Measurements from ENCODE around the gene WNT8A. TPM values are rescaled to one million over a fixed set of nuclear protein-coding genes. Genes with fewer than 3 reads are reported as not detected.

WNT8A gene
- total and polyA plus RNA-seq, 2 experiments from 2014 or later, result not detected

GRCh38 chr5:138111181-138111580 lies 27.3 kb downstream of the WNT8A start:
- Histone ChIP-seq H3K27ac (no peak overlapping the region), H3K4me3 (no peak overlapping the region), H3K4me1 (ENCODE audit: low read depth) (no peaks in the 10 kb centered on the region), H3K9me3 (ENCODE audit: low read depth) (no peaks in the 10 kb centered on the region), H3K27me3 (no peaks in the 10 kb centered on the region), H3K36me3 (no peaks in the 10 kb centered on the region)
- no peak for TF ChIP-seq CTCF (IDR thresholded peaks at IDR 0.05; ENCODE audit: low read depth, low read length)
- no peak for DNase-seq (ENCODE audit: low read depth in 1 of 2, low spot score in 1 of 2)

- no peak for DNase-seq (ENCODE audit: low read depth in 1 of 2, low spot score in 1 of 2)
- H3K4me1 ChIP-seq (ENCODE audit: low read depth), result no peaks in the 10 kb centered on the region
- no peak for TF ChIP-seq CTCF (IDR thresholded peaks at IDR 0.05; ENCODE audit: low read depth, low read length)
- H3K4me3 ChIP-seq, result no peak overlapping the region
- no peaks in the 10 kb centered on the region for H3K36me3 ChIP-seq
- no peaks in the 10 kb centered on the region for H3K27me3 ChIP-seq
- no peaks in the 10 kb centered on the region for H3K9me3 ChIP-seq (ENCODE audit: low read depth)
- no peak overlapping the region for H3K27ac ChIP-seq
These were observed 28.1 kb downstream of the WNT8A start for GRCh38 chr5:138111937-138112336.

GRCh38 chr5:138115254-138115653 lies 31.4 kb downstream of the WNT8A start:
- no peak overlapping the region for H3K27ac ChIP-seq
- no peaks in the 10 kb centered on the region for H3K27me3 ChIP-seq
- DNase-seq (ENCODE audit: low read depth in 1 of 2, low spot score in 1 of 2), result no peak
- no peak for TF ChIP-seq CTCF (IDR thresholded peaks at IDR 0.05; ENCODE audit: low read depth, low read length)
- H3K4me1 ChIP-seq (ENCODE audit: low read depth), result no peaks in the 10 kb centered on the region
- no peaks in the 10 kb centered on the region for H3K9me3 ChIP-seq (ENCODE audit: low read depth)
- H3K4me3 ChIP-seq, result no peak overlapping the region
- H3K36me3 ChIP-seq, result no peaks in the 10 kb centered on the region

DNA sequence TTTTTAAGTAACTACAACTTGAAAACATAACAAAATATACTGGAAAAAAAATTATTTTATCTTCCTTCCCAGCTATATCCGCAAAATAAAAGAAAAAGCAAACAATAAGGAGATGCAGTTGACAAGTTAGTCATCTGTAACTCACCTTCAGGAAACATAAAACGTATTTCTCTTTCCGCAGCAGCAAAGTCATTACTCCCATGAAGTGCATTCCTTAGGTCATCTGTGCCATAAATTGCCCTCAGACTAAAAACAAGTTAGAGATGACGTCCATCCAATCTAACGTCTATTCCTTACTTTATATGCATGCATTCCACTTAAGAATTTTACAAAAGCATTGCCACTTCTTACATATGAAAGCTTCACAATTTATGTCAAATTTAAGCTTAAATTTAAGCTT lies 44.5 kb downstream of the WNT8A start:
- Histone ChIP-seq H3K27me3 (no peaks in the 10 kb centered on the region), H3K4me1 (ENCODE audit: low read depth) (no peaks in the 10 kb centered on the region), H3K36me3 (no peaks in the 10 kb centered on the region), H3K9me3 (ENCODE audit: low read depth) (no peaks in the 10 kb centered on the region), H3K4me3 (no peak overlapping the region), H3K27ac (no peak overlapping the region)
- no peak for TF ChIP-seq CTCF (IDR thresholded peaks at IDR 0.05; ENCODE audit: low read depth, low read length)
- DNase-seq (ENCODE audit: low read depth in 1 of 2, low spot score in 1 of 2), result no peak

GRCh38 chr5:138129347-138129746 lies 45.5 kb downstream of the WNT8A start:
- no peak for TF ChIP-seq CTCF (IDR thresholded peaks at IDR 0.05; ENCODE audit: low read depth, low read length)
- H3K4me3 ChIP-seq, result no peak overlapping the region
- no peaks in the 10 kb centered on the region for H3K4me1 ChIP-seq (ENCODE audit: low read depth)
- H3K27ac ChIP-seq, result no peak overlapping the region
- DNase-seq (ENCODE audit: low read depth in 1 of 2, low spot score in 1 of 2), result no peak
- no peaks in the 10 kb centered on the region for H3K9me3 ChIP-seq (ENCODE audit: low read depth)
- H3K36me3 ChIP-seq, result no peaks in the 10 kb centered on the region
- H3K27me3 ChIP-seq, result no peaks in the 10 kb centered on the region

- no peak overlapping the region for H3K4me3 ChIP-seq
- H3K27ac ChIP-seq, result no peak overlapping the region
These were observed 48.7 kb downstream of the WNT8A start for GRCh38 chr5:138132543-138132942.

More at GRCh38 chr5:138132543-138132942, 48.7 kb downstream of the WNT8A start:
- Histone ChIP-seq H3K36me3 (no peaks in the 10 kb centered on the region), H3K4me1 (ENCODE audit: low read depth) (no peaks in the 10 kb centered on the region), H3K9me3 (ENCODE audit: low read depth) (no peaks in the 10 kb centered on the region), H3K27me3 (no peaks in the 10 kb centered on the region)
- no peak for DNase-seq (ENCODE audit: low read depth in 1 of 2, low spot score in 1 of 2)
- no peak for TF ChIP-seq CTCF (IDR thresholded peaks at IDR 0.05; ENCODE audit: low read depth, low read length)
